SK-N-MC (cell line): ENCODE results near the gene MCM6.
"Not testable (repeated sequence)": the region's sequence is repeated elsewhere in the genome, so short reads cannot be mapped to it uniquely, and the experiment has no call there.

Source experiments
- DNase-seq: peaks from one replicate; pipeline ENCODE4 v3.0.0-alpha.2; 2011; ENCODE audit warnings: low read depth, low spot score
- H3K27ac ChIP-seq: fragments of 200-600 bp; sonication (generic); 2 replicates; pipeline ENCODE4 v1.5.1; 2016; ENCODE audit warnings: mixed run types
- H3K36me3 ChIP-seq: fragments of 200-600 bp; sonication (generic); 2 replicates; pipeline ENCODE4 v1.6.1; 2017; ENCODE audit warnings: antibody characterized with exemption, low read length, mixed read lengths; ENCODE audit not compliant: insufficient read depth
- H3K4me3 ChIP-seq: fragments of 200-600 bp; sonication (generic); 2 replicates; pipeline ENCODE4 v1.5.1; 2016
- H3K9ac ChIP-seq: fragments of 200-600 bp; sonication (generic); 2 replicates; pipeline ENCODE4 v1.8.0; 2017; ENCODE audit warnings: mixed run types, mixed read lengths; ENCODE audit not compliant: insufficient read length
- H3K9me3 ChIP-seq: fragments of 200-600 bp; sonication (generic); 2 replicates; pipeline ENCODE4 v1.6.1; 2017; ENCODE audit warnings: low read depth, mild to moderate bottlenecking, antibody characterized with exemption, low read length, moderate library complexity, mixed read lengths
- EZH2 ChIP-seq: fragments of 200-600 bp; sonication (generic); IDR thresholded peaks from one replicate; pipeline ENCODE4 v1.6.1; 2017; ENCODE audit warnings: antibody characterized with exemption
- FOXP2 ChIP-seq: optimal IDR thresholded peaks from 2 replicates; pipeline ENCODE3; 2011; ENCODE audit warnings: mild to moderate bottlenecking, moderate library complexity; ENCODE audit not compliant: insufficient read depth; ENCODE audit errors: extremely low read length, control extremely low read depth
- POLR2AphosphoS5 ChIP-seq: IDR thresholded peaks from 2 replicates; pipeline ENCODE4 v1.6.1; 2012; ENCODE audit warnings: mild to moderate bottlenecking, low read depth, low read length, borderline replicate concordance

Gene MCM6

GRCh38 chr2:135800513-135801460 lies 75.5 kb downstream of the MCM6 start:
- no peaks in the 10 kb centered on the region for H3K36me3 ChIP-seq
- H3K9me3 ChIP-seq, result no peaks in the 10 kb centered on the region
- no peak overlapping the region for H3K9ac ChIP-seq
- H3K4me3 ChIP-seq, result no peak overlapping the region
- TF ChIP-seq EZH2, result no peak
- TF ChIP-seq FOXP2, result no peak
- TF ChIP-seq POLR2AphosphoS5, result no peak
- no peak for DNase-seq
- no peak overlapping the region for H3K27ac ChIP-seq

DNA sequence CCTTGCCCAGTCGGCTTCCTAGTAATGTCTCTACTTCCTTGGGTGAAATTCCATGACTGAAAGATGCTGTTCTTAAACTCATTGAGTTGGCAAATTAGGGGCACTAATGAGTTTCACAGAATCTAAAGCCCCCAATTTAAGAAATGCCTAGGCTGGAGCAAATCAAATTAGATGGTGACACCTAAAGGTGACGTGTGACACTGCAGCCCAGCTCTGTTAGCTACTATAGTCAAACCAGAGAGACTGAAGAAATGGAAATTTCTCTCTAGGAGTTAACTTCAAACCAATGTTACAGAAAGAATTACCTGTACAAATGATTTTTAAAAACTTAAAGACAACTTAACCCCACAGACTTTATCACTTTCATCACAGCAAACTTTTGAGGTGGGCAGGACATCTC lies 76.5 kb downstream of the MCM6 start:
- Histone ChIP-seq H3K9ac (no peak overlapping the region), H3K27ac (no peak overlapping the region), H3K4me3 (no peak overlapping the region), H3K9me3 (no peaks in the 10 kb centered on the region), H3K36me3 (no peaks in the 10 kb centered on the region)
- DNase-seq, result no peak
- TF ChIP-seq FOXP2 (no peak), EZH2 (no peak), POLR2AphosphoS5 (no peak)

DNA sequence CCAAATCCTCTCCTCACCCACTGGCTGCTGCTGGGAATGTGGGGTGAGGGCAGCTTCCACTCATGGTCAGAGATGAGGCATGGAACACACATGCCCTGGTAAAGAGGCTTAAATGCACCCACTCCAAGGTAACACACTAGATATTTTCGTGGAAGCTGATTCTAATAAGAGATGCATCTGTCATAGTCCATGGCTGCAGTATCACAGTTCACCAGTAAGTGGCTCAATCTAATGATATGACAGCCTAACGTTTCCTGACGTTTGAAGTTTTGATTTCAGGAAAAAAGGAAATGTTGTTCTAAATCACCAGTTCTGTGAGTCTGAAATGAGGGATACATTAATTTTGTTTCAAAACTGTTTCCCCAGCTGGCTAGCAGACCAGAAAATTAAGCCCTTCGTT lies 77.5 kb downstream of the MCM6 start:
- TF ChIP-seq EZH2, result no peak
- TF ChIP-seq FOXP2, result no peak
- no peak for TF ChIP-seq POLR2AphosphoS5
- Histone ChIP-seq H3K4me3 (no peak overlapping the region), H3K9me3 (no peaks in the 10 kb centered on the region), H3K9ac (no peak overlapping the region), H3K27ac (no peak overlapping the region), H3K36me3 (no peaks in the 10 kb centered on the region)
- no peak for DNase-seq

DNA sequence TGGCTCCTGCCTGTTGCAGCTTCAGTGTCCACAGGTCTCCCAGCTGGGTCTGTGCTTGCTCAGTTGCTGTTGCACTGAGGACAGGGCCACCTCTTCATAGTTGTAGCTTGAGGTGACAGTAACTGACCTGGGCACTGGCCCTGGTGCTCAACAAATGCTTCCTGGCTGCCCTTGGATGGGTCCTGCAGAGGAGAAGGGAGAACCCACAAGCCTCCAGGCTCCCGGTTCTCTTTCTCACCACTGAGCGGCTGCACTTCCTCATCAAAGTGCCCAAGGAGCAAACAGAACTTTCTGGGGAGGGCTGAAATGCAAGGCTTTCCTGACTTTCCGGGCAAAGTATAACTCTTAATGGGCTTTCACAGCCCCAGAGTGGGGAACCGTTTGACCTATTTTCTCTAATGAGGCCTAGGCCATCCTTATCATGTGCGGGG lies 78.0 kb downstream of the MCM6 start:
- no peaks in the 10 kb centered on the region for H3K36me3 ChIP-seq
- DNase-seq, result no peak
- H3K4me3 ChIP-seq, result no peak overlapping the region
- H3K9ac ChIP-seq, result no peak overlapping the region
- TF ChIP-seq FOXP2 (no peak), POLR2AphosphoS5 (no peak), EZH2 (no peak)
- no peaks in the 10 kb centered on the region for H3K9me3 ChIP-seq
- no peak overlapping the region for H3K27ac ChIP-seq

- Histone ChIP-seq H3K4me3 (no peak overlapping the region), H3K27ac (no peak overlapping the region), H3K9ac (no peak overlapping the region), H3K9me3 (no peaks in the 10 kb centered on the region), H3K36me3 (no peaks in the 10 kb centered on the region)
- DNase-seq, result no peak
- TF ChIP-seq FOXP2 (no peak), POLR2AphosphoS5 (no peak), EZH2 (no peak)
These were observed 78.6 kb downstream of the MCM6 start for GRCh38 chr2:135797497-135798274.

- TF ChIP-seq EZH2 (no peak), POLR2AphosphoS5 (no peak), FOXP2 (no peak)
- Histone ChIP-seq H3K9ac (no peak overlapping the region), H3K27ac (no peak overlapping the region), H3K9me3 (no peaks in the 10 kb centered on the region), H3K4me3 (no peak overlapping the region), H3K36me3 (no peaks in the 10 kb centered on the region)
- no peak for DNase-seq
These were observed 79.6 kb downstream of the MCM6 start for GRCh38 chr2:135796606-135797005.

DNA sequence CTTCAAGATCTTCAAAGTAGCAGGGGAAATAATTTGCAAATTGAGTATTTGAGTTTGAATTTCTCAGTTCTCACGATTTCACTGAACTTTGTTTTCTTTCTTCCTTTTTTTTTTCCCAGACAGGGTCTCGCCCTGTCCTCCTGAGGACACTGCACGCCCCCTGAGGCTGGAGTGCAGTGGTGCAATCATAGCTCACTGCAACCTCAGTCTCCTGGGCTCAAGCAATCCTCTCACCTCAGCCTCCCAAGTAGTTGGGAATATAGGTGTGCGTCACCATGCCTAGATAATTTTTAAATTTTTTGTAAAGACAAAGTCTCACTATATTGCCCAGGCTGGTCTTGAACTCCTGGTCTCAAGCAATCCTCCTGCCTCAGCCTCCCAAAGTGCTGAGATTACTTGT lies 80.6 kb downstream of the MCM6 start:
- DNase-seq, H3K9me3 ChIP-seq, H3K4me3 ChIP-seq, H3K9ac ChIP-seq, H3K27ac ChIP-seq, H3K36me3 ChIP-seq: not testable (repeated sequence)

GRCh38 chr2:135792401-135793150 lies 83.7 kb downstream of the MCM6 start:
- H3K27ac ChIP-seq, result no peak overlapping the region
- H3K9me3 ChIP-seq, result no peaks in the 10 kb centered on the region
- H3K9ac ChIP-seq, result no peak overlapping the region
- DNase-seq, result no peak
- no peaks in the 10 kb centered on the region; the same call in 1 of the 2 replicates for H3K36me3 ChIP-seq
- no peak overlapping the region for H3K4me3 ChIP-seq
- no peak for TF ChIP-seq FOXP2
- no peak for TF ChIP-seq EZH2
- no peak for TF ChIP-seq POLR2AphosphoS5
